Measurements from ENCODE around the gene MED22. TPM values are rescaled to one million over a fixed set of nuclear protein-coding genes. Genes with fewer than 3 reads are reported as not detected.
A peak's percentile ranks its signal among the peaks of the same experiment; 100 is the strongest.
"Not testable (repeated sequence)": the region's sequence is repeated elsewhere in the genome, so short reads cannot be mapped to it uniquely, and the experiment has no call there.

MED22 gene
- total RNA-seq, 1 donor from 2014 or later = 20.2 TPM

DNA sequence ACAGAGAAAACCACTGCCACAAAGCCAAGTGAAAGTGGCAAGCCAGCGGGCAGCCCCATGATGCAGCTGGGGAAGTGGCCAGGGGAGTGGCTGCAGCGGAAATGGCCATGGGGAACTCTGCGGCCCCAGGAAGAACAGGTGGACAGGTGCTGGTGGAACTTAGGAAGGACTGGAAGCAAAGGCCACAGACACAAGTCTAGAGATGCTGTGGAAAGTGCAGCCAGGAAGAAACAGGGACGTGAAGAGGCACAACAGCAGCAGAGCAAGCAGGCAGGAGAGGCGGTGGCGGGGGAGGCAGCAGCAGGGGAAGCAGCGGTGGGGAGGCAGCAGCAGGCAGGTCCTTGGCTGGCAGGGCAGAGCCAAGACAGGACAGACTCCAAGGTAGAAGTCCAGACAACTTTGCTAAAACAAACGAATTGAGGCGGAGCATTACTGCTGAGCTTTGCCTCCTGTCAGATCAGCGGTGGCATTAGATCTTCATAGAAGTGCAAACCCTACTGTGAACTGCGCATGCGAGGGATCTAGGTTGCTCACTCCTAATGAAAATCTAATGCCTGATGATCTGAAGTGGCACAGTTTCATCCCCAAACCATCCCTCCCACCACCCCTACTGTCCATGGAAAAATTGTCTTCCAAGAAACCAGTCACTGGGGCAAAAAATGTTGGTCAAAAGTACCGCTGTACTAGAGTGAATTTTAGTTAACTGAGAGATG lies 23.8 kb downstream of the MED22 start:
- intact Hi-C loops (cut with DNase I) = no loop called here
- DNase-seq (ENCODE audit: low spot score) = peak; percentile 62

DNA sequence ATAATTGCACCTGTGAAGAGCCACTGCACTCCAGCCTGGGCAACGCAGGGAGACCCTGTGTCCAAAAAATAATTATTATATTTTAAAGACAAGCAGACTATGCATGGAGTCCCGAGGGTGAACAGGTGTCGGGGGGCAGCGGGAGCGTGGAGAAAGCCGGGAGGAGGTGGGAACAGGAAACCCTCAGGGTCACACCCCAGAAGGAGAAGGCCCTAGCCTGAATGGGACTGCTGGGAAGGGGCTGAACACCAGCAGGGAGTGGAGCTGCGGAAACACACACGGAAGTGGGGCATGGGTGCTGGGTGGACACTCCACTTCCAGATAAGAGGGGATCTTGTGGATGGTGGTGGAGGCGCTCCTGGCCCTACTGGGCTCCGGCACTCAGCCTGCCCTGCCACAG lies 24.7 kb downstream of the MED22 start:
- peak; percentile 41 for DNase-seq (ENCODE audit: low spot score)
- intact Hi-C loops (cut with DNase I) = no loop called here

DNA sequence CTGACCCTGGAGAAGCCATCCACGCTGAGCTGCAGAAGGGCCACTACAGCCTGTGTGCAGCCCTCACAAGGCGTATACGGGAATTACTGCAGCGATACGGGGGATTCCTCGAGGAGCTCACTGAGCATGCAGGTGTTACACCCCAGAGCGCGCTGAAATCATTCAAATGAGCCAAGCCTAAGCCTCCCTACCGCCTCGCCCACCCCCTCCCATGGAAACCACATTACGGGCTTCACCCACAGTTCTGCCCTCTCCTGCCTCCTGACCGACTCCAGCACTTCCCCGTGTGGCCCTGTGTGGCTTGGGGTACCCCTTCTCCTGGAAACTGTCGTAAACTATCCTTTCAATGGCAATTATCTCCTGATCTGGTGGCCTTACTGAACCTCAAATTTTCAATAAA lies 25.2 kb downstream of the MED22 start:
- DNase-seq (ENCODE audit: low spot score) = peak; percentile 24
- intact Hi-C loops (cut with DNase I) = no loop called here

GRCh38 chr9:133321411-133321935 lies 26.5 kb downstream of the MED22 start:
- intact Hi-C loops (cut with DNase I) = no loop called here
- DNase-seq (ENCODE audit: low spot score) = peak; percentile 61

GRCh38 chr9:133320421-133320881 lies 27.5 kb downstream of the MED22 start:
- intact Hi-C loops (cut with DNase I) = no loop called here

GRCh38 chr9:133317551-133317950 lies 30.4 kb downstream of the MED22 start:
- intact Hi-C loops (cut with DNase I) = not testable (repeated sequence)

More at GRCh38 chr9:133320421-133320881, 27.5 kb downstream of the MED22 start:
- peak; percentile 54 for DNase-seq (ENCODE audit: low spot score)

DNA sequence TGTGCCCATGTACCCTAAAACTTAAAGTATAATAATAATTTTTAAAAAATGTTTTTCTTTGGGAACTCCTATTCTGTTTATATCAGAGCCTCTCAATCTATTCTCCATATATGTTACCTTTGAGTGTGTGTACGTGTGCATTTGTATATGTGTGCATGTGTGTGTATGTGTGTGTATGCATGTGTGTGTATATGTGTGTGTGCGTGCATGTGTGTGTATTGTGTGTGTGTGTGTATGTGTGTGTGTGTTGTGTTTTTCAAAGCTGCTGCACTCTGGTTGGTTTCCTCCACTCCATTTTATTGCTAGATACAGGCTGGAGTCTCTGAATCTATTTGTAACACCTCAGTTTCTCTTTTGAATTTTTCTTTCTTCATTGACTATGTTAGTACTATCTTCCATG lies 31.9 kb downstream of the MED22 start:
- intact Hi-C loops (cut with DNase I) = no loop called here

More at GRCh38 chr9:133317551-133317950, 30.4 kb downstream of the MED22 start:
- DNase-seq (ENCODE audit: low spot score) = peak; percentile 29

GRCh38 chr9:133309608-133310007 lies 38.3 kb downstream of the MED22 start:
- intact Hi-C loops (cut with DNase I) = no loop called here
- no peak for DNase-seq (ENCODE audit: low spot score)

More for the DNA sequence above, 31.9 kb downstream of the MED22 start:
- DNase-seq (ENCODE audit: low spot score) = no peak

- DNase-seq (ENCODE audit: low spot score) = no peak
- intact Hi-C loops (cut with DNase I) = no loop called here
Measured at GRCh38 chr9:133307301-133307700, 40.6 kb downstream of the MED22 start.

GRCh38 chr9:133306242-133307204 lies 41.4 kb downstream of the MED22 start:
- no peak for DNase-seq (ENCODE audit: low spot score)

DNA sequence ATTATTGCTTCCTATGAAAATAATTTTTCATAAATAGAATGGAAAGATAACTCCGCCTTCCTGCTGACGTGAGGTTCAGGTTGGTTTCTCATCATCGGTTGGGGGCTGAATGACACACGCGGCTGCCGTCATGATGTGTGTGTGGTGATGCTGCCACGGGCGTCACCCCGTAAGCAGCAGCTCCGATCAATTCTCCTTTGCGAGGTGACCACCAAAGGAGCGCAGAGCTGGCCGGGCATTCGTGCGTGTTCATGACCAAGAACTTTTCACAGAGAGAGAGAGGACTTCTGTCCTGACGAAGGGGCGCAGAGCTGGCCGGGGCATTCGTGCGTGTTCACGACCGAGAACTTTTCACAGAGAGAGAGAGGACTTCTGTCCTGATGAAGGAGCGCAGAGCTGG lies 42.2 kb downstream of the MED22 start:
- DNase-seq (ENCODE audit: low spot score) = no peak
- intact Hi-C loops (cut with DNase I) = no loop called here

More at GRCh38 chr9:133306242-133307204, 41.4 kb downstream of the MED22 start:
- intact Hi-C loops (cut with DNase I) = no loop called here

- DNase-seq (ENCODE audit: low spot score) = no peak
- intact Hi-C loops (cut with DNase I) = no loop called here
Measured at GRCh38 chr9:133304477-133305377, 43.2 kb downstream of the MED22 start.

DNA sequence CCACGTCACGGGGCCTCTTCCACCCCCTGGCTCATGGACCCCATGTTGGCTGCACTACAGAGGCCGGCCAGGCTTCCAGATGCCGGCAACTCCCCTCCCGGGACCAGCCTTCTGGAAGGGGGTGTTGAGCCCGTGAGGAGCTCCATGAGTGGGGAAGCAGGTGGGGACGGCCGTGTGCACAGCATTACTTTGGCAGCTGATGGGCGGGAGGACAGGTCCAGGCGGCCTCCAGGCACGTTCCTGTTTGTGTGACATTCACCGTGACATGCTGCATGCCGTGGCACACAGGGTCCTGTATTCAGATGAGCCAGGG lies 43.8 kb downstream of the MED22 start:
- intact Hi-C loops (cut with DNase I) = no loop called here
- DNase-seq (ENCODE audit: low spot score) = no peak

DNA sequence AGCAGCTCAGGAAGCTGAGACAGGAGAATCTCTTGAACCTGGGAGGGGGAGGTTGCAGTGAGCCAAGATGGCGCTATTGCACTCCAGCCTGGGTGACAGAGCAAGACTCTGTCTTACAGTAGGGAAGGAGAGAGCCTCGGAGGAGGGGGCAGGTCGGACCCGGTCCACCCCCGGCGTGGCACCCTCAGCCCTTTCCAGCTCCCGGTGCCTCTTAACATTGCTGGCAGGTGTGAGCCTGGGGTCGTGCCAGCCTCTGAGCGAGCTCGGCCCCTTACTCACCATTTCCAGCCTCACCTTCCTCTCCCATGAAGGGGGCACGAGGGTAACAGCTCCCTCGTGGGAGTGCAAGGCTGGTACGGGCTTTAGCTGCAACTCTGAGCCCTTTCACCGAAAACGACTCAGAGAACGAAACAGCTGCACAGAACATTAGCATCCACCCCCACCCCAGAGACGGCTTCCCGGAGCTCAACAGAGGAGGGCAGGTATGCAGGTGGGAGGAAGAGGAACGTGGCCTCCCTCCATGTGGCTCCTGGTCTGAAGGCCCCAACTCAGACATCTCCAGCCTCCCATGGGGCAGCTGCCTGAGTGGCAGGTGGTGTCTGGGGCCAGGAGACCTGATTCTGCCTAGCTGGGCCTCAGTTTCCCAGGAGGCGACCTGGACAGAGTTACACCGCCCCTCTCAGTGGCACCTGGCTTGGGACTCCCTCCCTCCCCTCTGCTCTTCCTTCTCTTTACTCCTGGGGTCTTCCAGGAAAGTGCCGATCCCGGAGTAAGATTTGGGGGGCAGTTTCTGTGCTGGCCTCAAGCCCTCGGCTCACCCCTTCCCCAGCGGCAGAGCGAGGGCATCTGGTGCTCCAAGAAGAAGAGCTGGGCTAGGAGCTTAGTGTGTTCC lies 44.4 kb downstream of the MED22 start:
- DNase-seq (ENCODE audit: low spot score) = no peak
- intact Hi-C loops (cut with DNase I) = no loop called here

DNA sequence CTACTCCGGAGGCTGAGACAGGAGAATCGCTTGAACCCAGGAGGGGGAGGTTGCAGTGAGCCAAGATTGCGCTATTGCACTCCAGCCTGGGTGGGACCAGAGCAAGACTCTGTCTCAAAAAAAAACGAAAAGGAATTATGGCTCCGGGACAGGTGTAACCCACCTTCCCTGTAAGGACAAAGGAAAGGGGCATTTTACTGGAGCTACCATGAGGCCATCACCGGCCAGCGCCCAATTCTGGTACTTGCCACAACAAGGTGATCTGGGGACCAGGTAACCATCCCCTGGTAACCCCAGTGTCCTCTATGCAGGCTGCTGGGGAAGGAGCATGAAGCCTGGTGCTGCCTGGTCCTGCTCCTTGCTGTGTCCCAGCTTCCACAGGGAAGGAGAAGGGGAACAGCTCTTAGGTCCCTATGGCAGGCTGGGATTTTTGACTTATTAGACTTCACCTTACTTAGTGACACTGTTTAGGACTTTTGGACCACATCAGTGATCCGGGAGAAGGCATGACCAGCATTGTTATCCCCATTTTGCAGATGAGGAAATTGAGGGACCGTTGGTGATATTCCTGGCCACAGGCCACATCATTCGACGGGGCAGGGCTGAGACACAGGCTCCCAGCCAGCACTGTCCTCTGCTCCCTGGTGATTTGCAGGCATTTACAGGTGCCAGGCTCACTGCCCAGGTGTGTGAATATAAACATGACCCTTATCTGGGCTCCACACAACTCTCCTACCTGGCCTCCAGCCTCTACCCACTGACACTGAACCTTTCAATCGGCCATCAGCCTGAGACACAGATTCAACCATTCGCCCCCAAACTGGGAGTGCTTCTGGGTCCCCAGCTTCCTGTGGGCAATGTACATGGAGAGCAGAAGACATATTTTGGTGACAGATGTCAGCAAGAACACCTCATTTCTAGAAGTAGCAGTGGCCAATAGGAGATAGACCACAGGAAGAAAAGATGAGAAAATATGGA lies 46.4 kb downstream of the MED22 start:
- no peak for DNase-seq (ENCODE audit: low spot score)
- intact Hi-C loops (cut with DNase I) = no loop called here

DNA sequence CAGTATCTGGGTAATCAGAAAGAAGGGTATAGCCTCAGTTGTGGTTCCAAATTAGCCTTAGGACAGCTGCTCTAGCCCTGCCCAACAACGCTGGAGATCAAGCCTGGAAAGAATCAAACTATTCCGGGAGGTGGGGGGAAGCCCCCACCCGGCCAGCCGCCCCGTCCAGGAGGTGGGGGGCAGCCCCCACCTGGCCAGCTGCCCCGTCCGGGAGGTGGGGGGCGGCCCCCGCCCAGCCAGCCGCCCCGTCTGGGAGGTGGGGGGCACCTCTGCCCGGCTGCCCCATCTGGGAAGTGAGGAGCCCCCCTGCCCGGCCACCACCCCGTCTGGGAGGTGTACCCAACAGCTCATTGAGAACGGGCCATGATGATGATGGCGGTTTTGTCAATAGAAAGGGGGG lies 47.9 kb downstream of the MED22 start:
- DNase-seq (ENCODE audit: low spot score); intact Hi-C loops (cut with DNase I): not testable (repeated sequence)

GRCh38 chr9:133294257-133294656 lies 53.7 kb downstream of the MED22 start:
- intact Hi-C loops (cut with DNase I) = no loop called here
- no peak for DNase-seq (ENCODE audit: low spot score)

All from cardiac septum (tissue), 1 donor.